Breast epithelium (tissue), 4 donors: Measurements from ENCODE around the gene HCFC2. TPM values are rescaled to one million over a fixed set of nuclear protein-coding genes. Genes with fewer than 3 reads are reported as not detected.

Experiments used
- DNase-seq, 2 donors: peaks; one replicate each; pipeline ENCODE4 v3.0.0-alpha.2; 2019; ENCODE audit warnings: low spot score in 2 of 2
- H3K27ac ChIP-seq, 2 donors: fragments of 200-600 bp; sonication (generic) in 1 of 2; one replicate each; pipeline ENCODE4 v1.5.1; 2016 to 2019; ENCODE audit warnings: mild to moderate bottlenecking in 1 of 2
- H3K27me3 ChIP-seq, 2 donors: fragments of 200-600 bp; sonication (generic) in 1 of 2; one replicate each; pipeline versions ENCODE4 v1.5.1 to v1.6.0; 2017 to 2019; ENCODE audit warnings: control low read depth in 1 of 2, mild to moderate bottlenecking in 1 of 2
- H3K36me3 ChIP-seq: fragments of 200-600 bp; one replicate; pipeline ENCODE4 v1.5.1; 2019
- H3K4me1 ChIP-seq, 2 donors: fragments of 200-600 bp; sonication (generic); one replicate each; pipeline ENCODE4 v1.5.1; 2016 to 2019; ENCODE audit warnings: control low read depth in 1 of 2
- H3K4me3 ChIP-seq, 3 donors: fragments of 200-600 bp; sonication (generic); 1 replicate in 2 of 3; 2 replicates in 1 of 3; pipeline ENCODE4 v1.5.1; 2016 to 2019; ENCODE audit warnings: mild to moderate bottlenecking in 3 of 3, moderate library complexity in 2 of 3
- H3K9me3 ChIP-seq, 2 donors: fragments of 200-600 bp; sonication (generic) in 1 of 2; one replicate each; pipeline ENCODE4 v1.5.1; 2016 to 2019; ENCODE audit warnings: control low read depth in 1 of 2
- POLR2A ChIP-seq: fragments of 450-650 bp; IDR thresholded peaks from one replicate; pipeline ENCODE4 v1.6.1; 2016; ENCODE audit warnings: antibody characterized with exemption, mild to moderate bottlenecking, moderate library complexity
- POLR2AphosphoS5 ChIP-seq, 3 donors: sonication (generic); formaldehyde crosslinking; IDR thresholded peaks; one replicate each; pipeline ENCODE4 v1.6.1; 2017; ENCODE audit warnings: antibody characterized with exemption in 3 of 3
- intact Hi-C: fragments of 100-400 bp; cut with DNase I; formaldehyde crosslinking; loops from one replicate; pipeline ENCODE4 v1.15.1; 2023; ENCODE audit warnings: low total_unique reads
- total RNA-seq, 3 donors: library from RNA; depleted of rRNA; stranded (reverse); fragments of >200 nt; gene quantifications; one replicate each; pipeline ENCODE4 v1.1.0, GENCODE V29; 2016
- TF ChIP-seq, protein P1 (sequence below), 3 donors: fragments of 450-650 bp; IDR thresholded peaks; one replicate each; pipeline ENCODE4 v1.5.1; 2016 to 2017; ENCODE audit warnings: antibody characterized with exemption in 3 of 3, mild to moderate bottlenecking in 3 of 3, moderate library complexity in 3 of 3

Gene HCFC2
- total RNA-seq, 3 donors from 2014 or later: 20.3 to 26.2 (median 23.2) TPM

- Histone ChIP-seq H3K27me3 (no peaks in the 10 kb centered on the region), H3K4me1 (peaks cover 0 to 8% of the 10 kb centered on the region in 2 donors), H3K4me3 (peak within 1 kb of the TSS; percentile 39 to 73 (median 54)), H3K9me3 (no peaks in the 10 kb centered on the region), H3K36me3 (no peaks in the 10 kb centered on the region), H3K27ac (peak within 1 kb of the TSS; percentile 63 to 87)
- intact Hi-C loops: no loop called here
- TF ChIP-seq, protein P1, sequence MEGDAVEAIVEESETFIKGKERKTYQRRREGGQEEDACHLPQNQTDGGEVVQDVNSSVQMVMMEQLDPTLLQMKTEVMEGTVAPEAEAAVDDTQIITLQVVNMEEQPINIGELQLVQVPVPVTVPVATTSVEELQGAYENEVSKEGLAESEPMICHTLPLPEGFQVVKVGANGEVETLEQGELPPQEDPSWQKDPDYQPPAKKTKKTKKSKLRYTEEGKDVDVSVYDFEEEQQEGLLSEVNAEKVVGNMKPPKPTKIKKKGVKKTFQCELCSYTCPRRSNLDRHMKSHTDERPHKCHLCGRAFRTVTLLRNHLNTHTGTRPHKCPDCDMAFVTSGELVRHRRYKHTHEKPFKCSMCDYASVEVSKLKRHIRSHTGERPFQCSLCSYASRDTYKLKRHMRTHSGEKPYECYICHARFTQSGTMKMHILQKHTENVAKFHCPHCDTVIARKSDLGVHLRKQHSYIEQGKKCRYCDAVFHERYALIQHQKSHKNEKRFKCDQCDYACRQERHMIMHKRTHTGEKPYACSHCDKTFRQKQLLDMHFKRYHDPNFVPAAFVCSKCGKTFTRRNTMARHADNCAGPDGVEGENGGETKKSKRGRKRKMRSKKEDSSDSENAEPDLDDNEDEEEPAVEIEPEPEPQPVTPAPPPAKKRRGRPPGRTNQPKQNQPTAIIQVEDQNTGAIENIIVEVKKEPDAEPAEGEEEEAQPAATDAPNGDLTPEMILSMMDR (IDR thresholded peaks at IDR 0.05): no peak
- TF ChIP-seq POLR2AphosphoS5 (IDR thresholded peaks at IDR 0.05): no peak
- no peak for TF ChIP-seq POLR2A
- DNase-seq: peak; percentile 26 to 56
Observed at GRCh38 chr12:104049903-104050356, 14.4 kb upstream of the HCFC2 start, which contains the start of gene GLT8D2. GLT8D2 (minus strand) TSS chr12:104050187; CDS start chr12:104019648, 30,539 bp downstream.

GRCh38 chr12:104050436-104050835, 13.9 kb upstream of the HCFC2 start:
- Histone ChIP-seq H3K4me1 (peaks cover 0 to 6% of the 10 kb centered on the region in 2 donors), H3K4me3 (peak overlapping the region; percentile 39 to 73 (median 54)), H3K36me3 (no peaks in the 10 kb centered on the region), H3K27me3 (no peaks in the 10 kb centered on the region), H3K27ac (peak overlapping the region; percentile 63 to 87), H3K9me3 (no peaks in the 10 kb centered on the region)
- intact Hi-C loops: no loop called here
- TF ChIP-seq POLR2AphosphoS5 (IDR thresholded peaks at IDR 0.05) (no peak), POLR2A (no peak)
- TF ChIP-seq, protein P1 (IDR thresholded peaks at IDR 0.05): no peak
- DNase-seq: no peak

GRCh38 chr12:104054681-104055346, 9.5 kb upstream of the HCFC2 start:
- TF ChIP-seq, protein P1 (IDR thresholded peaks at IDR 0.05): no peak
- TF ChIP-seq POLR2AphosphoS5 (IDR thresholded peaks at IDR 0.05) (no peak), POLR2A (no peak)
- H3K9me3 ChIP-seq: no peaks in the 10 kb centered on the region

GRCh38 chr12:104055686-104056388, 8.5 kb upstream of the HCFC2 start:
- no peak overlapping the region for H3K4me3 ChIP-seq
- H3K27me3 ChIP-seq: no peaks in the 10 kb centered on the region
- peak overlapping the region; percentile 66 to 75 for H3K27ac ChIP-seq
- intact Hi-C loops: no loop called here
- H3K4me1 ChIP-seq: no peaks in the 10 kb centered on the region
- H3K36me3 ChIP-seq: no peaks in the 10 kb centered on the region
- H3K9me3 ChIP-seq: no peaks in the 10 kb centered on the region
- DNase-seq: peak in 1 of 2 donors; percentile 70
- TF ChIP-seq, protein P1 (IDR thresholded peaks at IDR 0.05): no peak
- TF ChIP-seq POLR2AphosphoS5 (IDR thresholded peaks at IDR 0.05) (no peak), POLR2A (no peak)

More at GRCh38 chr12:104054681-104055346, 9.5 kb upstream of the HCFC2 start:
- H3K4me1 ChIP-seq: peaks cover 0 to 6% of the 10 kb centered on the region in 2 donors
- H3K36me3 ChIP-seq: no peaks in the 10 kb centered on the region
- intact Hi-C loops: no loop called here
- no peak for DNase-seq
- no peak overlapping the region for H3K27ac ChIP-seq
- H3K27me3 ChIP-seq: no peaks in the 10 kb centered on the region
- no peak overlapping the region for H3K4me3 ChIP-seq
